Fibroblast of upper back skin (primary cell): Measurements from ENCODE around the gene TCEAL5.
"Not testable (repeated sequence)": the region's sequence is repeated elsewhere in the genome, so short reads cannot be mapped to it uniquely, and the experiment has no call there.

Experiments used
- DNase-seq: peaks from one replicate; pipeline ENCODE4 v3.0.0-alpha.2; 2013

The TCEAL5 gene

GRCh38 chrX:103233263-103233662 is 43.3 kb downstream of the TCEAL5 start:
- no peak for DNase-seq

DNA sequence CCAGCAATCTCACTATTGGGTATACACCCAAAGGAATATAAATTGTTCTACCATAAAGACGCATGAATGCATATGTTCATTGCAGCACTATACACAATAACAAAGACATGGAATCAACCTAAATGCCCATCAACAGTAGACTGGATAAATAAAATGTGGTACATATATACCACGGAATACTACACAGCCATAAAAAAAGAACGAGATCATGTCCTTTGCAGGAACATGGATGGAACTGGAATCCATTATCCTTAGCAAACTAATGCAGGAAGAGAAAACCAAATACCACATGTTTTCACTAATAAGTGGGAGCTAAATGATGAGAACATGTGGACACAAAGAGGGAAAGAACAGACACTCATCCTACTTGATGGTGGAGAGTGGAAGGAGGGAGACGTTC is 50.6 kb downstream of the TCEAL5 start:
- DNase-seq, result not testable (repeated sequence)
